HEK293 (cell line): ENCODE measurements around the gene AMBRA1.
A peak's percentile ranks its signal among the peaks of the same experiment; 100 is the strongest.

Experiments
- CTCF ChIA-PET: fragments of 350-600 bp; formaldehyde crosslinking; extraction: SDS; loops from one replicate; lab custom pipeline; 2021; ENCODE audit warnings: antibody characterized with exemption; lab: Yijun Ruan, JAX
- POLR2A ChIA-PET: fragments of 300-600 bp; formaldehyde crosslinking; extraction: SDS; loops from one replicate; lab custom pipeline; 2020; ENCODE audit warnings: antibody characterized with exemption, inconsistent platforms; lab: Yijun Ruan, JAX
- H3K27ac ChIP-seq: fragments of 200-500 bp; sonication (Bioruptor generic); 2 replicates; pipeline ENCODE4 v1.5.1; 2014; ENCODE audit warnings: low read depth, low read length, control low read depth, inconsistent platforms; ENCODE audit errors: extremely low read depth
- H3K36me3 ChIP-seq, 2 experiments: fragments of 200-500 bp in 1 of 2; sonication (Bioruptor generic) in 1 of 2; 1 replicate in 1 of 2; 2 replicates in 1 of 2; pipeline ENCODE4 v1.5.1; 2014 to 2017; ENCODE audit warnings: inconsistent platforms in 2 of 2, low read length in 2 of 2; ENCODE audit not compliant: control insufficient read depth in 2 of 2, insufficient read depth in 1 of 2
- H3K4me1 ChIP-seq: fragments of 200-500 bp; sonication (Bioruptor generic); 2 replicates; pipeline ENCODE4 v1.5.1; 2014; ENCODE audit warnings: mild to moderate bottlenecking, low read length, inconsistent platforms; ENCODE audit not compliant: control insufficient read depth, insufficient read depth
- H3K4me3 ChIP-seq: 2 replicates; pipeline ENCODE4 v1.5.1; 2011; ENCODE audit warnings: low read depth, mild to moderate bottlenecking, control low read depth, low read length, moderate library complexity
- H3K9me3 ChIP-seq: fragments of 200-500 bp; sonication (Bioruptor generic); 2 replicates; pipeline ENCODE4 v1.5.1; 2014; ENCODE audit warnings: low read depth, low read length, inconsistent platforms; ENCODE audit not compliant: control insufficient read depth, insufficient read depth
- EGR2 ChIP-seq: fragments of 450-650 bp; formaldehyde crosslinking; IDR thresholded peaks from 2 replicates; pipeline ENCODE4 v1.5.1; 2016; ENCODE audit warnings: low read depth, missing biosample characterization, missing genetic modification characterization
- GFI1B ChIP-seq: fragments of 450-650 bp; formaldehyde crosslinking; IDR thresholded peaks from 2 replicates; pipeline ENCODE4 v1.5.1; 2016; ENCODE audit warnings: missing biosample characterization, missing genetic modification characterization
- IKZF3 ChIP-seq: fragments of 450-650 bp; IDR thresholded peaks from 2 replicates; pipeline ENCODE4 v1.5.0; 2018; ENCODE audit warnings: missing biosample characterization, mild to moderate bottlenecking, missing genetic modification characterization, moderate library complexity
- KLF7 ChIP-seq: fragments of 450-650 bp; formaldehyde crosslinking; IDR thresholded peaks from 2 replicates; pipeline ENCODE4 v1.5.1; 2016; ENCODE audit warnings: missing biosample characterization, missing genetic modification characterization, borderline replicate concordance
- MYNN ChIP-seq: fragments of 450-650 bp; formaldehyde crosslinking; IDR thresholded peaks from 2 replicates; pipeline ENCODE4 v1.5.1; 2016; ENCODE audit warnings: missing biosample characterization, missing genetic modification characterization, borderline replicate concordance
- REPIN1 ChIP-seq: fragments of 450-650 bp; formaldehyde crosslinking; IDR thresholded peaks from 2 replicates; pipeline ENCODE4 v1.5.1; 2017; ENCODE audit warnings: missing biosample characterization, missing genetic modification characterization, low read depth
- SP2 ChIP-seq: fragments of 450-650 bp; formaldehyde crosslinking; IDR thresholded peaks from 2 replicates; pipeline ENCODE4 v1.5.1; 2016; ENCODE audit warnings: missing biosample characterization, missing genetic modification characterization
- ZBTB17 ChIP-seq: fragments of 450-650 bp; formaldehyde crosslinking; IDR thresholded peaks from 2 replicates; pipeline ENCODE4 v1.5.1; 2016; ENCODE audit warnings: missing biosample characterization, missing genetic modification characterization
- ZNF10 ChIP-seq: fragments of 450-650 bp; formaldehyde crosslinking; IDR thresholded peaks from 2 replicates; pipeline ENCODE4 v1.5.1; 2017; ENCODE audit warnings: missing biosample characterization, missing genetic modification characterization
- ZNF155 ChIP-seq: fragments of 450-650 bp; formaldehyde crosslinking; IDR thresholded peaks from 2 replicates; pipeline ENCODE4 v1.5.1; 2016; ENCODE audit warnings: missing biosample characterization, missing genetic modification characterization
- ZNF169 ChIP-seq: fragments of 450-650 bp; formaldehyde crosslinking; IDR thresholded peaks from 2 replicates; pipeline ENCODE4 v1.5.1; 2016; ENCODE audit warnings: missing biosample characterization, missing genetic modification characterization
- ZNF23 ChIP-seq: fragments of 450-650 bp; formaldehyde crosslinking; IDR thresholded peaks from 2 replicates; pipeline ENCODE4 v1.5.1; 2016; ENCODE audit warnings: missing biosample characterization, missing genetic modification characterization, borderline replicate concordance
- ZNF239 ChIP-seq: fragments of 450-650 bp; formaldehyde crosslinking; IDR thresholded peaks from 2 replicates; pipeline ENCODE4 v1.5.1; 2016; ENCODE audit warnings: missing biosample characterization, missing genetic modification characterization
- ZNF529 ChIP-seq: fragments of 450-650 bp; formaldehyde crosslinking; IDR thresholded peaks from 2 replicates; pipeline ENCODE4 v1.5.1; 2017; ENCODE audit warnings: missing genetic modification characterization, missing biosample characterization; ENCODE audit not compliant: insufficient replicate concordance
- ZNF544 ChIP-seq: fragments of 450-650 bp; formaldehyde crosslinking; IDR thresholded peaks from 2 replicates; pipeline ENCODE4 v1.5.0; 2017; ENCODE audit warnings: missing biosample characterization, missing genetic modification characterization
- ZNF558 ChIP-seq: fragments of 450-650 bp; formaldehyde crosslinking; IDR thresholded peaks from 2 replicates; pipeline ENCODE4 v1.5.1; 2016; ENCODE audit warnings: missing biosample characterization, missing genetic modification characterization
- ZNF654 ChIP-seq: fragments of 450-650 bp; formaldehyde crosslinking; IDR thresholded peaks from 2 replicates; pipeline ENCODE4 v1.5.1; 2016; ENCODE audit warnings: low read depth, missing biosample characterization, missing genetic modification characterization
- ZNF677 ChIP-seq: fragments of 450-650 bp; IDR thresholded peaks from 2 replicates; pipeline ENCODE4 v1.5.0; 2018; ENCODE audit warnings: missing biosample characterization, mild to moderate bottlenecking, missing genetic modification characterization, moderate library complexity
- TF ChIP-seq, protein P1 (sequence below): fragments of 450-650 bp; formaldehyde crosslinking; IDR thresholded peaks from 2 replicates; pipeline ENCODE4 v1.5.1; 2016; ENCODE audit warnings: missing biosample characterization, missing genetic modification characterization
- TF ChIP-seq, protein P2 (sequence below): fragments of 450-650 bp; formaldehyde crosslinking; IDR thresholded peaks from 2 replicates; pipeline ENCODE4 v1.5.1; 2016; ENCODE audit warnings: missing biosample characterization, missing genetic modification characterization
- TF ChIP-seq, protein P3 (sequence below): fragments of 450-650 bp; formaldehyde crosslinking; IDR thresholded peaks from 2 replicates; pipeline ENCODE4 v1.5.1; 2016; ENCODE audit warnings: missing biosample characterization, missing genetic modification characterization, borderline replicate concordance
- TF ChIP-seq, protein P4 (sequence below): fragments of 450-650 bp; formaldehyde crosslinking; IDR thresholded peaks from 2 replicates; pipeline ENCODE4 v1.5.1; 2016; ENCODE audit warnings: missing biosample characterization, missing genetic modification characterization, low read depth
- TF ChIP-seq, protein P5 (sequence below): fragments of 450-650 bp; formaldehyde crosslinking; IDR thresholded peaks from 2 replicates; pipeline ENCODE4 v1.5.1; 2016; ENCODE audit warnings: missing biosample characterization, missing genetic modification characterization

Gene AMBRA1

DNA sequence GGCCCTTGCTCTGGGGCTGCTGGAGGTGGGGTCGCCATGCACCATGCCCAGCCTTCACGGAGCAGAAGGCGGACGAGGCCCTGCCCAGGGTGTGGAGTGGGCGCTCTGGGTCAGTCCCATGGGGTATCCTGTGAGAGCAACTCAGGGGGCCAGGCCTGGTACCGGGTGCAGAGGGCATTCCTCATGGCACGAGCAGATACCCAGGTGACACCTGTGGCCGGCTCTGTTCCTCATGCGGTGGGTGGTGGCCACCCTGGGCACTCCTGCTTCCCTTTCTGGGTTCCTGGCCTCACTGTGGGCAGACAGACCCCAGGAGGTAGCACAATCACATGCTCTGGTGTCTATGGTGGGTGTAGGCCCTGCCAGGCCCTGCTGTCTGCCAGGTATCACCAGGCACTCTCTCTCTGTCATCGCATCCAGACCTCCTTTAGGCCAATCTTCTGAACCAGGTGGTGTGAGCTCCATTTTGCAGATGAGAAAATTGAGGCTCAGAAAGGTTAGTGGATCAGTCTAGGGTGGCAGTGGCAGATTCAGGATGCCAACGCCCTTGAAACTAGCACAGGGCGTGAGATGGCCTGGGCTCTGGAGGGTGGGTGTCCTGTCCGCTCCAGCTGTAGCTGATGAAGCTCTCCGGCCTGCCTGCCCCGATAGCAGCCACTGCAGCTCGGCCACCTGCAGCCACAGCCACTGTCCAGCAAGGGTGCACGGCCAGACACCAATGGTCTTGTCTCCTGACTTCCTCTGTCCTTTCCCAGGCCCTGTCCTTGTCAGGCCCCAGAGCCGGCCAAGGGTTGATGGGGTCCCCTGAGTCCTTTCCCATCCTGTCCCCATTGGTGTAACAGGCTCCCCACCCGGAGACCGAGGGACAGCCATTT, 231.4 kb downstream of the AMBRA1 start:
- H3K36me3 ChIP-seq = peaks cover 0 to 6% of the 10 kb centered on the region in 2 experiments; a peak in 1 of 3 replicates
- ChIA-PET CTCF (interaction anchor here (1.1 to 3.3 kb wide), 3 partner anchors 10 to 123 kb away, joined by 3 to 23 read pairs (median 6); no protein-coding TSS in a partner anchor), POLR2A (no interaction called here)
- no peak overlapping the region for H3K27ac ChIP-seq
- H3K4me1 ChIP-seq = peaks cover 9% of the 10 kb centered on the region
- no peaks in the 10 kb centered on the region for H3K9me3 ChIP-seq
- no peak overlapping the region for H3K4me3 ChIP-seq
- no peak for TF ChIP-seq KLF7 (tag by site-specific recombination)
- TF ChIP-seq MYNN (tag by site-specific recombination) = no peak
- TF ChIP-seq ZNF169 = no peak
- TF ChIP-seq ZNF239 (tag by site-specific recombination) = no peak
- no peak for TF ChIP-seq ZNF529 (tag by site-specific recombination)
- no peak for TF ChIP-seq IKZF3

DNA sequence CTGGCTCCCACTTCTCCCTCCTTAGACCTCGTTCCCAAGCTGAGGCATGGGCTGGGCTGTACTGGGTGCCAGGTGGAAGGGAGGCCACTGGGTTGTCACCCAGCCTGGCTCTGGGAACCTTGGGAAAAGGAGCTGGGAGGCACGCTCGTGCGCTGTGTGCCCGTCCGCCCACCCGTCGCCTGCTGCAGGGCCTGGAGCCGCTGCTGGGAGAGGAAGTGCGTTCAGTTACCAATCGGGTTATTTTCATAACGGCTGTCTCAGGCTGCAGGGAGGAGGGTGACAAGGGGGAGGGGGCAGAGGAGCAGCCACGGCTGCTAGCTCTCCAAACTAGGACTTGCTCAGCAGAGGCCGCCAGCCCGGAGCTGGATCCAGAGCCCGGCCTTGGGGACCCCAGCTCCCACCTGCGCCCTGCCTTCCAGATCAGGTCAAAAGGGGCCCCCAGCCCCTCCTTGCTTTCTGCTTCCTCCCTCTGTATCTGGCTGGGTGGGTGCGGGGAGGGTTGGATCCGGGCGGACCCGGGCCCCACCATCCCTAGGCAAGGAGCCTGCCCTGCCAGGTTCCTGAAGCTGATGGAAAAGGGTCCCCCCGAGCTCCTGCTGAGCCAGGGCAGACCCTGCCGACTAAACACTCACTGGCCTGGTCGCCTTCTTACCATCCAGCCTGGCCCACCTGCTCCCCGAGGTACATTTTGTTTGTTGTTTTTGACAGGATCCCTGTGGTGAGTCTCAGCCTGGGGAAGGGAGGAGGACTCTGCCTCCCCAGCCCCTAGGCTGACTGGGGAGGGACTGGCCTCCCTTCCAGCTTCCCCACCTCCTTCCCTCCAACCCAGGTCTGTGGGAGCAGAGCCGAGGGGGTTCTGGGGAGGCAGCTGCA, 232.3 kb downstream of the AMBRA1 start:
- H3K4me1 ChIP-seq = peaks cover 9% of the 10 kb centered on the region
- no peaks in the 10 kb centered on the region for H3K9me3 ChIP-seq
- H3K36me3 ChIP-seq = peaks cover 0 to 6% of the 10 kb centered on the region in 2 experiments; a peak in 1 of 3 replicates
- CTCF ChIA-PET = interaction anchor here (0.5 to 3.3 kb wide), 8 partner anchors 9 to 122 kb away, joined by 3 to 23 read pairs (median 3); partner anchors contain the start of gene CHRM4
- no peak overlapping the region for H3K4me3 ChIP-seq
- H3K27ac ChIP-seq = no peak overlapping the region; the same call in 1 of the 2 replicates
- POLR2A ChIA-PET = interaction anchor here (1.0 to 1.1 kb wide), 2 partner anchors 10 to 122 kb away, joined by 3 to 4 read pairs; no protein-coding TSS in a partner anchor
- TF ChIP-seq REPIN1 (tag by site-specific recombination) (no peak), ZBTB17 (peak; percentile 66), ZNF654 (tag by site-specific recombination) (no peak), SP2 (tag by site-specific recombination) (peak; percentile 58), GFI1B (tag by site-specific recombination) (no peak), ZNF558 (tag by site-specific recombination) (no peak), ZNF677 (tag by site-specific recombination) (no peak), EGR2 (tag by site-specific recombination) (no peak), ZNF155 (tag by site-specific recombination) (no peak), ZNF23 (tag by site-specific recombination) (no peak), ZNF10 (tag by site-specific recombination) (peak; percentile 91), ZNF544 (tag by site-specific recombination) (no peak)
- TF ChIP-seq, protein P1, sequence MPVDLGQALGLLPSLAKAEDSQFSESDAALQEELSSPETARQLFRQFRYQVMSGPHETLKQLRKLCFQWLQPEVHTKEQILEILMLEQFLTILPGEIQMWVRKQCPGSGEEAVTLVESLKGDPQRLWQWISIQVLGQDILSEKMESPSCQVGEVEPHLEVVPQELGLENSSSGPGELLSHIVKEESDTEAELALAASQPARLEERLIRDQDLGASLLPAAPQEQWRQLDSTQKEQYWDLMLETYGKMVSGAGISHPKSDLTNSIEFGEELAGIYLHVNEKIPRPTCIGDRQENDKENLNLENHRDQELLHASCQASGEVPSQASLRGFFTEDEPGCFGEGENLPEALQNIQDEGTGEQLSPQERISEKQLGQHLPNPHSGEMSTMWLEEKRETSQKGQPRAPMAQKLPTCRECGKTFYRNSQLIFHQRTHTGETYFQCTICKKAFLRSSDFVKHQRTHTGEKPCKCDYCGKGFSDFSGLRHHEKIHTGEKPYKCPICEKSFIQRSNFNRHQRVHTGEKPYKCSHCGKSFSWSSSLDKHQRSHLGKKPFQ (tag by site-specific recombination) = no peak
- TF ChIP-seq, protein P2, sequence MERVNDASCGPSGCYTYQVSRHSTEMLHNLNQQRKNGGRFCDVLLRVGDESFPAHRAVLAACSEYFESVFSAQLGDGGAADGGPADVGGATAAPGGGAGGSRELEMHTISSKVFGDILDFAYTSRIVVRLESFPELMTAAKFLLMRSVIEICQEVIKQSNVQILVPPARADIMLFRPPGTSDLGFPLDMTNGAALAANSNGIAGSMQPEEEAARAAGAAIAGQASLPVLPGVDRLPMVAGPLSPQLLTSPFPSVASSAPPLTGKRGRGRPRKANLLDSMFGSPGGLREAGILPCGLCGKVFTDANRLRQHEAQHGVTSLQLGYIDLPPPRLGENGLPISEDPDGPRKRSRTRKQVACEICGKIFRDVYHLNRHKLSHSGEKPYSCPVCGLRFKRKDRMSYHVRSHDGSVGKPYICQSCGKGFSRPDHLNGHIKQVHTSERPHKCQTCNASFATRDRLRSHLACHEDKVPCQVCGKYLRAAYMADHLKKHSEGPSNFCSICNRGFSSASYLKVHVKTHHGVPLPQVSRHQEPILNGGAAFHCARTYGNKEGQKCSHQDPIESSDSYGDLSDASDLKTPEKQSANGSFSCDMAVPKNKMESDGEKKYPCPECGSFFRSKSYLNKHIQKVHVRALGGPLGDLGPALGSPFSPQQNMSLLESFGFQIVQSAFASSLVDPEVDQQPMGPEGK (tag by site-specific recombination) = peak; percentile 45; the same call in 1 of the 2 replicates
- TF ChIP-seq, protein P3, sequence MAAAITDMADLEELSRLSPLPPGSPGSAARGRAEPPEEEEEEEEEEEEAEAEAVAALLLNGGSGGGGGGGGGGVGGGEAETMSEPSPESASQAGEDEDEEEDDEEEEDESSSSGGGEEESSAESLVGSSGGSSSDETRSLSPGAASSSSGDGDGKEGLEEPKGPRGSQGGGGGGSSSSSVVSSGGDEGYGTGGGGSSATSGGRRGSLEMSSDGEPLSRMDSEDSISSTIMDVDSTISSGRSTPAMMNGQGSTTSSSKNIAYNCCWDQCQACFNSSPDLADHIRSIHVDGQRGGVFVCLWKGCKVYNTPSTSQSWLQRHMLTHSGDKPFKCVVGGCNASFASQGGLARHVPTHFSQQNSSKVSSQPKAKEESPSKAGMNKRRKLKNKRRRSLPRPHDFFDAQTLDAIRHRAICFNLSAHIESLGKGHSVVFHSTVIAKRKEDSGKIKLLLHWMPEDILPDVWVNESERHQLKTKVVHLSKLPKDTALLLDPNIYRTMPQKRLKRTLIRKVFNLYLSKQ (tag by site-specific recombination) = no peak
- TF ChIP-seq, protein P4, sequence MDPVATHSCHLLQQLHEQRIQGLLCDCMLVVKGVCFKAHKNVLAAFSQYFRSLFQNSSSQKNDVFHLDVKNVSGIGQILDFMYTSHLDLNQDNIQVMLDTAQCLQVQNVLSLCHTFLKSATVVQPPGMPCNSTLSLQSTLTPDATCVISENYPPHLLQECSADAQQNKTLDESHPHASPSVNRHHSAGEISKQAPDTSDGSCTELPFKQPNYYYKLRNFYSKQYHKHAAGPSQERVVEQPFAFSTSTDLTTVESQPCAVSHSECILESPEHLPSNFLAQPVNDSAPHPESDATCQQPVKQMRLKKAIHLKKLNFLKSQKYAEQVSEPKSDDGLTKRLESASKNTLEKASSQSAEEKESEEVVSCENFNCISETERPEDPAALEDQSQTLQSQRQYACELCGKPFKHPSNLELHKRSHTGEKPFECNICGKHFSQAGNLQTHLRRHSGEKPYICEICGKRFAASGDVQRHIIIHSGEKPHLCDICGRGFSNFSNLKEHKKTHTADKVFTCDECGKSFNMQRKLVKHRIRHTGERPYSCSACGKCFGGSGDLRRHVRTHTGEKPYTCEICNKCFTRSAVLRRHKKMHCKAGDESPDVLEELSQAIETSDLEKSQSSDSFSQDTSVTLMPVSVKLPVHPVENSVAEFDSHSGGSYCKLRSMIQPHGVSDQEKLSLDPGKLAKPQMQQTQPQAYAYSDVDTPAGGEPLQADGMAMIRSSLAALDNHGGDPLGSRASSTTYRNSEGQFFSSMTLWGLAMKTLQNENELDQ (tag by site-specific recombination) = no peak
- TF ChIP-seq, protein P5, sequence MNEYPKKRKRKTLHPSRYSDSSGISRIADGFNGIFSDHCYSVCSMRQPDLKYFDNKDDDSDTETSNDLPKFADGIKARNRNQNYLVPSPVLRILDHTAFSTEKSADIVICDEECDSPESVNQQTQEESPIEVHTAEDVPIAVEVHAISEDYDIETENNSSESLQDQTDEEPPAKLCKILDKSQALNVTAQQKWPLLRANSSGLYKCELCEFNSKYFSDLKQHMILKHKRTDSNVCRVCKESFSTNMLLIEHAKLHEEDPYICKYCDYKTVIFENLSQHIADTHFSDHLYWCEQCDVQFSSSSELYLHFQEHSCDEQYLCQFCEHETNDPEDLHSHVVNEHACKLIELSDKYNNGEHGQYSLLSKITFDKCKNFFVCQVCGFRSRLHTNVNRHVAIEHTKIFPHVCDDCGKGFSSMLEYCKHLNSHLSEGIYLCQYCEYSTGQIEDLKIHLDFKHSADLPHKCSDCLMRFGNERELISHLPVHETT (tag by site-specific recombination) = no peak
